ENCODE measurements around the gene STARD5. TPM values are rescaled to one million over a fixed set of nuclear protein-coding genes. Genes with fewer than 3 reads are reported as not detected.

Gene STARD5
- total RNA-seq, 4 donors from 2014 or later, result 1.5 to 11.3 (median 8.5) TPM

GRCh38 chr15:81330366-81331090 is 6.6 kb upstream of the STARD5 start:
- no peak overlapping the region for H3K27ac ChIP-seq
- H3K9me3 ChIP-seq, result no peaks in the 10 kb centered on the region
- H3K36me3 ChIP-seq, result no peaks in the 10 kb centered on the region
- no peak for DNase-seq
- no peaks in the 10 kb centered on the region for H3K27me3 ChIP-seq
- H3K4me1 ChIP-seq, result no peaks in the 10 kb centered on the region
- TF ChIP-seq CTCF (IDR thresholded peaks at IDR 0.05) (no peak), POLR2A (IDR thresholded peaks at IDR 0.05) (no peak)
- intact Hi-C loops (cut with DNase I), result no loop called here
- WGBS, 2 donors, result 94 to 97% methylated on average over 5 of the region's 5 CpGs
- no peak overlapping the region for H3K4me3 ChIP-seq (replicated peaks in 1 of 3)

GRCh38 chr15:81329446-81329845 is 5.5 kb upstream of the STARD5 start:
- intact Hi-C loops (cut with DNase I), result no loop called here
- H3K9me3 ChIP-seq, result no peaks in the 10 kb centered on the region
- no peaks in the 10 kb centered on the region for H3K36me3 ChIP-seq
- TF ChIP-seq CTCF (IDR thresholded peaks at IDR 0.05) (no peak), POLR2A (IDR thresholded peaks at IDR 0.05) (no peak)
- no peak overlapping the region for H3K27ac ChIP-seq
- H3K4me1 ChIP-seq, result peaks cover 5% of the 10 kb centered on the region in 2 donors
- WGBS, 2 donors, result 94 to 95% methylated on average over 2 of the region's 2 CpGs
- H3K27me3 ChIP-seq, result no peaks in the 10 kb centered on the region
- H3K4me3 ChIP-seq (replicated peaks in 1 of 3), result no peak overlapping the region
- no peak for DNase-seq

- no peak for TF ChIP-seq CTCF (IDR thresholded peaks at IDR 0.05)
- TF ChIP-seq POLR2A (IDR thresholded peaks at IDR 0.05), result no peak
- intact Hi-C loops (cut with DNase I), result no loop called here
- Histone ChIP-seq H3K4me1 (peaks cover 11 to 16% of the 10 kb centered on the region in 2 donors), H3K36me3 (no peaks in the 10 kb centered on the region), H3K27me3 (no peaks in the 10 kb centered on the region), H3K27ac (no peak overlapping the region), H3K4me3 (replicated peaks in 1 of 3) (no peak overlapping the region), H3K9me3 (no peaks in the 10 kb centered on the region)
- 87 to 88% methylated on average over 3 of the region's 3 CpGs for WGBS, 2 donors
- no peak for DNase-seq
Observed at GRCh38 chr15:81327516-81327915, 3.6 kb upstream of the STARD5 start.

- TF ChIP-seq CTCF (IDR thresholded peaks at IDR 0.05) (no peak), POLR2A (IDR thresholded peaks at IDR 0.05) (no peak)
- Histone ChIP-seq H3K27me3 (no peaks in the 10 kb centered on the region), H3K36me3 (no peaks in the 10 kb centered on the region), H3K4me3 (replicated peaks in 1 of 3) (no peak overlapping the region), H3K4me1 (peaks cover 11 to 16% of the 10 kb centered on the region in 2 donors), H3K27ac (no peak overlapping the region), H3K9me3 (no peaks in the 10 kb centered on the region)
- intact Hi-C loops (cut with DNase I), result no loop called here
- 92 to 96% methylated on average over 7 of the region's 7 CpGs for WGBS, 2 donors
- DNase-seq, result no peak
Observed at GRCh38 chr15:81326466-81327212, 2.7 kb upstream of the STARD5 start.

GRCh38 chr15:81323559-81323943 is 390 bp downstream of the STARD5 start:
- 15 to 20% methylated on average over 4 of the region's 4 CpGs for WGBS, 2 donors
- intact Hi-C loops (cut with DNase I), result no loop called here

More at GRCh38 chr15:81323559-81323943, 390 bp downstream of the STARD5 start:
- Histone ChIP-seq H3K4me3 (replicated peaks in 1 of 3) (peak overlapping the region; percentile 8 to 75 (median 60)), H3K27me3 (no peaks in the 10 kb centered on the region), H3K27ac (peak overlapping the region in 2 of 3 donors; percentile 54 to 75), H3K36me3 (peaks cover 0 to 6% of the 10 kb centered on the region in 2 donors), H3K4me1 (peaks cover 11 to 16% of the 10 kb centered on the region in 2 donors), H3K9me3 (no peaks in the 10 kb centered on the region)
- no peak for TF ChIP-seq CTCF (IDR thresholded peaks at IDR 0.05)
- no peak for TF ChIP-seq POLR2A (IDR thresholded peaks at IDR 0.05)
- no peak for DNase-seq
